Prostate gland (tissue), 2 donors: ENCODE results near the gene ATP5PO.

Experiments used
- POLR2A ChIP-seq: fragments of 450-650 bp; IDR thresholded peaks from one replicate; pipeline ENCODE4 v1.6.1; 2016; ENCODE audit warnings: antibody characterized with exemption, mild to moderate bottlenecking
- POLR2AphosphoS5 ChIP-seq: sonication (generic); formaldehyde crosslinking; IDR thresholded peaks from one replicate; pipeline ENCODE4 v1.6.1; 2017; ENCODE audit warnings: antibody characterized with exemption
- TF ChIP-seq, protein P1 (sequence below), 4 experiments: fragments of 200-600 bp in 2 of 4; fragments of 450-650 bp in 2 of 4; sonication (generic) in 2 of 4; IDR thresholded peaks; 1 replicate in 3 of 4; 2 replicates in 1 of 4; pipeline ENCODE4 v1.5.1; 2016 to 2019; ENCODE audit warnings: antibody characterized with exemption in 4 of 4, mild to moderate bottlenecking in 2 of 4, moderate library complexity in 2 of 4

DNA sequence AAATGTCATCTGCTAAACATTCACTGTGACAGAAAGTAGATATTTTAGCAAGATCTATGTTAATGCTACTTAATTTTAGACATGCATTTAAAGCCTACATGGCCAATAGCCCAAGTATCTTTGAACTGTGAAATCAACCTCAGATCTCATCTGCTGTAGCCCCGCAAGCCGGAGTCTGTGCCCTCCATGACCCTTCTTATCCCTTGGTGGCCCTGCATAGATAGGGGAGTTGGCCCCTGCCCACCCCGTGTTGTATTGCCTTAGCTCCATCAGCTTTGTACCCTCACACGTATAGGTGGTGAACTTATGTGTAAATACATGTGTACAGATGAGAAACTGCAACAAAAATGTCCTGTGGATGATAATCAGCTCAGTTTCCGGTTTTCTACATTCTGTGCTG lies 18.5 kb downstream of the ATP5PO start:
- TF ChIP-seq, protein P1, sequence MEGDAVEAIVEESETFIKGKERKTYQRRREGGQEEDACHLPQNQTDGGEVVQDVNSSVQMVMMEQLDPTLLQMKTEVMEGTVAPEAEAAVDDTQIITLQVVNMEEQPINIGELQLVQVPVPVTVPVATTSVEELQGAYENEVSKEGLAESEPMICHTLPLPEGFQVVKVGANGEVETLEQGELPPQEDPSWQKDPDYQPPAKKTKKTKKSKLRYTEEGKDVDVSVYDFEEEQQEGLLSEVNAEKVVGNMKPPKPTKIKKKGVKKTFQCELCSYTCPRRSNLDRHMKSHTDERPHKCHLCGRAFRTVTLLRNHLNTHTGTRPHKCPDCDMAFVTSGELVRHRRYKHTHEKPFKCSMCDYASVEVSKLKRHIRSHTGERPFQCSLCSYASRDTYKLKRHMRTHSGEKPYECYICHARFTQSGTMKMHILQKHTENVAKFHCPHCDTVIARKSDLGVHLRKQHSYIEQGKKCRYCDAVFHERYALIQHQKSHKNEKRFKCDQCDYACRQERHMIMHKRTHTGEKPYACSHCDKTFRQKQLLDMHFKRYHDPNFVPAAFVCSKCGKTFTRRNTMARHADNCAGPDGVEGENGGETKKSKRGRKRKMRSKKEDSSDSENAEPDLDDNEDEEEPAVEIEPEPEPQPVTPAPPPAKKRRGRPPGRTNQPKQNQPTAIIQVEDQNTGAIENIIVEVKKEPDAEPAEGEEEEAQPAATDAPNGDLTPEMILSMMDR (IDR thresholded peaks at IDR 0.05): no peak
- TF ChIP-seq POLR2A (no peak), POLR2AphosphoS5 (no peak)
